Measurements from ENCODE around the gene MBL2. TPM values are rescaled to one million over a fixed set of nuclear protein-coding genes. Genes with fewer than 3 reads are reported as not detected.
A peak's percentile ranks its signal among the peaks of the same experiment; 100 is the strongest.

Gene MBL2
- not detected for total RNA-seq
- long read RNA-seq = 0 reads

DNA sequence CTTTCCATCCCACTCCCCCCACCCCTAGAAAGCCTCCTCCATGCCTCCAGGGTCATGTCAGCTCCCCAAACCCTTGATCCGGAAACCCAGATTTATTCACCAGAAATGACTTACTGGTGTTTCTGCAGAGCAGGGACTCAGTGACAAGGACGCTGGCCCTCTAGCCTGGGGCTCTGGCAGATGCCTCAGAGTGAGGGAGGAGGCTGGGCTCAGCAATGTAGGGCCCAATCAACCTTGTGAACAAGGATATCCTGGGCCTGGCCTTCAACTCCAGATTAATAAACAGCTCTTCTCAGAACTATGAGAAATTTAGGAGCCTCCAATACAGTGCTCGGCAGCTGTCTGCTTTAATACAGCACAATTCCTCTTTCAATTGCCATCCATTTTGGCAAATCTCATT lies at the start of gene MBL2:
Gene MBL2 (minus strand): TSS at position 162 of the 400 bp plus-strand sequence. CDS start 1,149 bp downstream, outside the sequence.
- Histone ChIP-seq H3K27me3 (ENCODE audit: low read depth) (no peaks in the 10 kb centered on the region), H3K36me3 (no peaks in the 10 kb centered on the region), H3K4me3 (no peak within 1 kb of the TSS), H3K27ac (replicated peaks) (no peak within 1 kb of the TSS), H3K9me3 (replicated peaks) (no peaks in the 10 kb centered on the region), H3K4me1 (no peaks in the 10 kb centered on the region)
- DNase-seq = no peak
- TF ChIP-seq CTCF (IDR thresholded peaks at IDR 0.05; ENCODE audit: borderline replicate concordance) = no peak
- intact Hi-C loops (cut with micrococcal nuclease) = no loop called here

- Histone ChIP-seq H3K4me1 (no peaks in the 10 kb centered on the region), H3K27ac (replicated peaks) (no peak overlapping the region), H3K9me3 (replicated peaks) (no peaks in the 10 kb centered on the region), H3K27me3 (ENCODE audit: low read depth) (no peaks in the 10 kb centered on the region), H3K36me3 (no peaks in the 10 kb centered on the region), H3K4me3 (no peak overlapping the region)
- DNase-seq = no peak
- no peak for TF ChIP-seq CTCF (IDR thresholded peaks at IDR 0.05; ENCODE audit: borderline replicate concordance)
- intact Hi-C loops (cut with micrococcal nuclease) = no loop called here
Measured at GRCh38 chr10:52820309-52820708, 47.7 kb upstream of the MBL2 start.

- no peaks in the 10 kb centered on the region for H3K36me3 ChIP-seq
- no peaks in the 10 kb centered on the region for H3K9me3 ChIP-seq (replicated peaks)
- H3K4me1 ChIP-seq = no peaks in the 10 kb centered on the region
- DNase-seq = no peak
- TF ChIP-seq CTCF (IDR thresholded peaks at IDR 0.05; ENCODE audit: borderline replicate concordance) = peak; percentile 59
- no peak overlapping the region for H3K27ac ChIP-seq (replicated peaks)
- H3K27me3 ChIP-seq (ENCODE audit: low read depth) = no peaks in the 10 kb centered on the region
- intact Hi-C loops (cut with micrococcal nuclease) = no loop called here
- H3K4me3 ChIP-seq = no peak overlapping the region
Measured at GRCh38 chr10:52818019-52818418, 45.4 kb upstream of the MBL2 start.

GRCh38 chr10:52814506-52814905 lies 41.9 kb upstream of the MBL2 start:
- Histone ChIP-seq H3K9me3 (replicated peaks) (no peaks in the 10 kb centered on the region), H3K4me1 (no peaks in the 10 kb centered on the region), H3K36me3 (no peaks in the 10 kb centered on the region), H3K27ac (replicated peaks) (no peak overlapping the region), H3K27me3 (ENCODE audit: low read depth) (no peaks in the 10 kb centered on the region), H3K4me3 (no peak overlapping the region)
- no peak for DNase-seq
- intact Hi-C loops (cut with micrococcal nuclease) = no loop called here
- no peak for TF ChIP-seq CTCF (IDR thresholded peaks at IDR 0.05; ENCODE audit: borderline replicate concordance)

DNA sequence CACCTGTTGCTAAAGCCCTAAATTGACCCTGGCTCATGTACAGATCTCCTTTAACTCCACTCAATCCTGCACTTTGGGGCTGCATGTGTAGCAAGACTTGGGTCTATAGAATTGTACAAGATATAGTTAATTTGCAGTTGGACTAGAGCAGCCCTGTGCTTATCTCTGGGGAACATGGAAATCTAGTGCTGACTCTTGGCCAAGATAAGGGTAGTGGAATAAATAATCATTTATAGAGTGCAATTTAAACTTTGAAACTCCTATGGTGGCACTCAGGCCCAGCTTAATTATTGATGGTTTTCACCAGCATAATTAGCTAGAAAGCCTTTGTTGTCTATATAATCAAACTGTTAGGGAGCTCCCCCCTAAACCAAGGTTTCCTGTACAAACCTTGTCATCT lies 39.2 kb upstream of the MBL2 start:
- H3K36me3 ChIP-seq = no peaks in the 10 kb centered on the region
- no peak overlapping the region for H3K4me3 ChIP-seq
- DNase-seq = no peak
- no peak overlapping the region for H3K27ac ChIP-seq (replicated peaks)
- no peaks in the 10 kb centered on the region for H3K9me3 ChIP-seq (replicated peaks)
- no peaks in the 10 kb centered on the region for H3K4me1 ChIP-seq
- intact Hi-C loops (cut with micrococcal nuclease) = no loop called here
- TF ChIP-seq CTCF (IDR thresholded peaks at IDR 0.05; ENCODE audit: borderline replicate concordance) = no peak
- H3K27me3 ChIP-seq (ENCODE audit: low read depth) = peaks cover 15% of the 10 kb centered on the region

- no peaks in the 10 kb centered on the region for H3K9me3 ChIP-seq (replicated peaks)
- H3K4me3 ChIP-seq = no peak overlapping the region
- H3K36me3 ChIP-seq = no peaks in the 10 kb centered on the region
- H3K4me1 ChIP-seq = no peaks in the 10 kb centered on the region
- H3K27ac ChIP-seq (replicated peaks) = no peak overlapping the region
- no peak for DNase-seq
- peaks cover 19% of the 10 kb centered on the region for H3K27me3 ChIP-seq (ENCODE audit: low read depth)
- intact Hi-C loops (cut with micrococcal nuclease) = no loop called here
- no peak for TF ChIP-seq CTCF (IDR thresholded peaks at IDR 0.05; ENCODE audit: borderline replicate concordance)
Measured at GRCh38 chr10:52810761-52811160, 38.2 kb upstream of the MBL2 start.

All from left ventricle myocardium inferior (tissue), 1 donor.